A673 (cell line): ENCODE results near the gene FAN1. TPM values are rescaled to one million over a fixed set of nuclear protein-coding genes. Genes with fewer than 3 reads are reported as not detected.

Experiments used
- BruUV-seq: library from RNA; stranded (reverse); fragments of 400-500 nt; replicated peaks from 2 replicates; lab custom pipeline; 2021; lab: Mats Ljungman, UMichigan
- CTCF ChIA-PET: fragments of 300-600 bp; sonication (Branson Sonifier 250); formaldehyde crosslinking; loops from one replicate; lab custom pipeline; 2022; ENCODE audit warnings: antibody characterized with exemption; lab: Charles Lee
- POLR2A ChIA-PET: fragments of 300-600 bp; sonication (Branson Sonifier 250); formaldehyde crosslinking; loops from one replicate; lab custom pipeline; 2022; ENCODE audit warnings: antibody characterized with exemption; ENCODE audit not compliant: low non-redundant PET; lab: Charles Lee
- DNase-seq: peaks from one replicate; pipeline ENCODE4 v3.0.0-alpha.2; 2015; ENCODE audit warnings: low spot score
- H3K27ac ChIP-seq: fragments of 200-600 bp; sonication (generic); 2 replicates; pipeline ENCODE4 v1.5.1; 2016; ENCODE audit warnings: mixed run types, low read depth, mild to moderate bottlenecking, mixed read lengths, antibody characterized with exemption, low read length; ENCODE audit not compliant: poor library complexity, severe bottlenecking
- H3K27me3 ChIP-seq: fragments of 200-600 bp; sonication (generic); replicated peaks from 2 replicates; pipeline ENCODE4 v1.6.1; 2017; ENCODE audit warnings: mixed run types, low read depth, mild to moderate bottlenecking, mixed read lengths, antibody characterized with exemption, low read length; ENCODE audit not compliant: insufficient read depth, poor library complexity
- H3K36me3 ChIP-seq: fragments of 200-600 bp; sonication (generic); 2 replicates; pipeline ENCODE4 v1.6.1; 2016; ENCODE audit warnings: mixed run types, mild to moderate bottlenecking, mixed read lengths, antibody characterized with exemption, low read length; ENCODE audit not compliant: insufficient read depth, poor library complexity, severe bottlenecking
- H3K4me1 ChIP-seq: fragments of 200-600 bp; sonication (generic); 2 replicates; pipeline ENCODE4 v1.6.1; 2017; ENCODE audit warnings: mixed run types, mild to moderate bottlenecking, mixed read lengths, antibody characterized with exemption, low read length; ENCODE audit not compliant: insufficient read depth, poor library complexity, severe bottlenecking
- H3K4me3 ChIP-seq: fragments of 200-600 bp; sonication (generic); 2 replicates; pipeline ENCODE4 v1.5.1; 2016; ENCODE audit warnings: low read depth, mixed run types, mild to moderate bottlenecking, mixed read lengths, low read length; ENCODE audit not compliant: poor library complexity, severe bottlenecking
- H3K9me3 ChIP-seq: fragments of 200-600 bp; sonication (generic); 2 replicates; pipeline ENCODE4 v1.6.1; 2016; ENCODE audit warnings: mixed run types, low read depth, mild to moderate bottlenecking, mixed read lengths, antibody characterized with exemption, low read length; ENCODE audit not compliant: poor library complexity, severe bottlenecking
- EZH2 ChIP-seq: fragments of 200-600 bp; sonication (generic); IDR thresholded peaks from 2 replicates; pipeline ENCODE4 v1.6.1; 2017; ENCODE audit warnings: borderline replicate concordance, low read depth, mild to moderate bottlenecking, mixed read lengths, antibody characterized with exemption, low read length; ENCODE audit not compliant: poor library complexity, severe bottlenecking
- intact Hi-C: fragments of 100-400 bp; cut with micrococcal nuclease; formaldehyde crosslinking; loops from one replicate; pipeline ENCODE4 v1.10.0; 2022; ENCODE audit not compliant: unreplicated experiment
- total RNA-seq: library from RNA; stranded (reverse); gene quantifications from 2 replicates; pipeline ENCODE4 v1.2.3, GENCODE V29; 2021
- TF ChIP-seq, protein P1 (sequence below): fragments of 300-800, 200-600 bp; sonication (generic); conservative IDR thresholded peaks from 2 replicates; pipeline ENCODE4 v1.5.1; 2017; ENCODE audit warnings: low read depth, mild to moderate bottlenecking, antibody characterized with exemption, low read length, moderate library complexity, mixed read lengths

The FAN1 gene
- total RNA-seq, 1 experiment from 2014 or later, result 36.2 TPM

GRCh38 chr15:30974112-30974511 lies 70.4 kb downstream of the FAN1 start:
- BruUV-seq, result no TSS peak
- TF ChIP-seq, protein P1, sequence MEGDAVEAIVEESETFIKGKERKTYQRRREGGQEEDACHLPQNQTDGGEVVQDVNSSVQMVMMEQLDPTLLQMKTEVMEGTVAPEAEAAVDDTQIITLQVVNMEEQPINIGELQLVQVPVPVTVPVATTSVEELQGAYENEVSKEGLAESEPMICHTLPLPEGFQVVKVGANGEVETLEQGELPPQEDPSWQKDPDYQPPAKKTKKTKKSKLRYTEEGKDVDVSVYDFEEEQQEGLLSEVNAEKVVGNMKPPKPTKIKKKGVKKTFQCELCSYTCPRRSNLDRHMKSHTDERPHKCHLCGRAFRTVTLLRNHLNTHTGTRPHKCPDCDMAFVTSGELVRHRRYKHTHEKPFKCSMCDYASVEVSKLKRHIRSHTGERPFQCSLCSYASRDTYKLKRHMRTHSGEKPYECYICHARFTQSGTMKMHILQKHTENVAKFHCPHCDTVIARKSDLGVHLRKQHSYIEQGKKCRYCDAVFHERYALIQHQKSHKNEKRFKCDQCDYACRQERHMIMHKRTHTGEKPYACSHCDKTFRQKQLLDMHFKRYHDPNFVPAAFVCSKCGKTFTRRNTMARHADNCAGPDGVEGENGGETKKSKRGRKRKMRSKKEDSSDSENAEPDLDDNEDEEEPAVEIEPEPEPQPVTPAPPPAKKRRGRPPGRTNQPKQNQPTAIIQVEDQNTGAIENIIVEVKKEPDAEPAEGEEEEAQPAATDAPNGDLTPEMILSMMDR, result no peak
- no peak for TF ChIP-seq EZH2
- ChIA-PET POLR2A (no interaction called here), CTCF (no interaction called here)
- no peak for DNase-seq
- Histone ChIP-seq H3K9me3 (no peaks in the 10 kb centered on the region), H3K36me3 (no peaks in the 10 kb centered on the region), H3K4me3 (no peak overlapping the region), H3K4me1 (no peaks in the 10 kb centered on the region), H3K27ac (no peak overlapping the region), H3K27me3 (no peaks in the 10 kb centered on the region)
- intact Hi-C loops, result no loop called here

DNA sequence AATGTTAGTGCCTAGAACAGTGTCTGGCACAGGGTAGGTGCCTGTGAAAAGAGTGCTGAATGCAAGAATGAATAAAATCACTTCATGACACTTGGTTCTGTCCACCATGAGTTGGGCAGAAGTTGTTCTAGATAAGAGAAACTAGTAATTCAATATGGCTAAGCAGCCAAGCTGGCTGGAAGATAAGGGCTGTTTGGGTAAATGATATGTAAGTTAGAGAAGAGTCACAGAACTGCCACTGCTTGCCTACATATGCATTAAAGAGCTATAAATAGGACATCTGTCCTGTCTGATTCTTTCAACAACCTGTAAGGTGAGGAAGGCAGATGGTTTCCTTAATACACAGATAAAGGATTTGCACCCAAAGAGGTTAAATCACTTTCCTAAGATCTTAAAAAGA lies 74.6 kb downstream of the FAN1 start:
- CTCF ChIA-PET, result no interaction called here
- Histone ChIP-seq H3K4me3 (no peak overlapping the region), H3K27ac (no peak overlapping the region), H3K27me3 (no peaks in the 10 kb centered on the region), H3K36me3 (no peaks in the 10 kb centered on the region), H3K9me3 (no peaks in the 10 kb centered on the region), H3K4me1 (no peaks in the 10 kb centered on the region)
- POLR2A ChIA-PET, result no interaction called here
- DNase-seq, result no peak
- TF ChIP-seq, protein P1, result no peak
- no peak for TF ChIP-seq EZH2
- intact Hi-C loops, result no loop called here
- no TSS peak for BruUV-seq

DNA sequence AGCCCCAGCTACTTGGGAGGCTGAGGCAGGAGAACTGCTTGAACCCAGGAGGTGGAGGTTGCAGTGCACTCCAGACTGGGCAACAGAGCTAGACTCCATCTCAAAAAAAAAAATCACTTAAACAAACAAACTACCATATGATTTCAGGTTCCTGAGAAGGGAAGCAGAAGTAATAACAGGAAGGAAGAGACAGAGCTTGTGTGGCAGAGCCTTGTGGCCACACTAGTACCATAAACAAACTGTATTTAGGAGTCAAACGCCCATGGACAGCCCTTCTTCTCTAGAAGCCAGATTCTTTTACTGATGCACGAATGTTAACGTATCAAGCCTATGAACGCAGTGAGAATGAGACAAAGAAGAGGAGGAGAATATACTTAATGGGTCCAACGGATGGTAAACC lies 75.7 kb downstream of the FAN1 start:
- no TSS peak for BruUV-seq

More for the DNA sequence above, 75.7 kb downstream of the FAN1 start:
- Histone ChIP-seq H3K4me3 (no peak overlapping the region), H3K27me3 (no peaks in the 10 kb centered on the region), H3K4me1 (peaks cover under 1% of the 10 kb centered on the region), H3K9me3 (no peaks in the 10 kb centered on the region), H3K36me3 (no peaks in the 10 kb centered on the region), H3K27ac (no peak overlapping the region)
- POLR2A ChIA-PET, result no interaction called here
- intact Hi-C loops, result no loop called here
- TF ChIP-seq, protein P1, result no peak
- TF ChIP-seq EZH2, result no peak
- CTCF ChIA-PET, result no interaction called here
- no peak for DNase-seq
